ENCODE data around the gene LRRC25.

Gene LRRC25

GRCh38 chr19:18397242-18398202 is at the start of gene LRRC25:
TSS of gene LRRC25 (minus strand) at chr19:18397622. CDS start at chr19:18396963, 659 bp downstream.
- no peak for DNase-seq

- no peak for DNase-seq
These were observed 49.5 kb upstream of the LRRC25 start for GRCh38 chr19:18446811-18447359.

- no peak for DNase-seq
These were observed 48.9 kb upstream of the LRRC25 start for GRCh38 chr19:18446145-18446810.

- no peak for DNase-seq
These were observed 48.0 kb upstream of the LRRC25 start for GRCh38 chr19:18445262-18445948.

- DNase-seq = no peak
These were observed 47.1 kb upstream of the LRRC25 start for GRCh38 chr19:18444513-18444912.

GRCh38 chr19:18443831-18444230 is 46.4 kb upstream of the LRRC25 start:
- DNase-seq = no peak

- no peak for DNase-seq
These were observed 46.0 kb upstream of the LRRC25 start for GRCh38 chr19:18443406-18443805.

- DNase-seq = no peak
These were observed 45.5 kb upstream of the LRRC25 start for GRCh38 chr19:18442941-18443340.

GRCh38 chr19:18441804-18442788 is 44.7 kb upstream of the LRRC25 start:
- no peak for DNase-seq

GRCh38 chr19:18440936-18441803 is 43.7 kb upstream of the LRRC25 start:
- DNase-seq = no peak

- peak; percentile 50 for DNase-seq
These were observed 43.0 kb upstream of the LRRC25 start for GRCh38 chr19:18440415-18440877.

- no peak for DNase-seq
These were observed 42.5 kb upstream of the LRRC25 start for GRCh38 chr19:18439910-18440237.

- no peak for DNase-seq
These were observed 41.8 kb upstream of the LRRC25 start for GRCh38 chr19:18439025-18439909.

GRCh38 chr19:18438331-18439024 is 41.1 kb upstream of the LRRC25 start:
- no peak for DNase-seq

GRCh38 chr19:18437491-18438330 is 40.3 kb upstream of the LRRC25 start, which contains the start of gene ISYNA1:
TSS of gene ISYNA1 (minus strand) at chr19:18438133. CDS start at chr19:18437979, 154 bp downstream.
- DNase-seq = no peak

GRCh38 chr19:18436671-18437490 is 39.5 kb upstream of the LRRC25 start:
- DNase-seq = peak; percentile 75
